SK-N-MC (cell line): ENCODE results near the gene FANCE.

Experiments
- DNase-seq: peaks from one replicate; pipeline ENCODE4 v3.0.0-alpha.2; 2011; ENCODE audit warnings: low read depth, low spot score
- H3K27ac ChIP-seq: fragments of 200-600 bp; sonication (generic); 2 replicates; pipeline ENCODE4 v1.5.1; 2016; ENCODE audit warnings: mixed run types
- H3K36me3 ChIP-seq: fragments of 200-600 bp; sonication (generic); 2 replicates; pipeline ENCODE4 v1.6.1; 2017; ENCODE audit warnings: antibody characterized with exemption, low read length, mixed read lengths; ENCODE audit not compliant: insufficient read depth
- H3K4me3 ChIP-seq: fragments of 200-600 bp; sonication (generic); 2 replicates; pipeline ENCODE4 v1.5.1; 2016
- H3K9ac ChIP-seq: fragments of 200-600 bp; sonication (generic); 2 replicates; pipeline ENCODE4 v1.8.0; 2017; ENCODE audit warnings: mixed run types, mixed read lengths; ENCODE audit not compliant: insufficient read length
- H3K9me3 ChIP-seq: fragments of 200-600 bp; sonication (generic); 2 replicates; pipeline ENCODE4 v1.6.1; 2017; ENCODE audit warnings: low read depth, mild to moderate bottlenecking, antibody characterized with exemption, low read length, moderate library complexity, mixed read lengths
- EZH2 ChIP-seq: fragments of 200-600 bp; sonication (generic); IDR thresholded peaks from one replicate; pipeline ENCODE4 v1.6.1; 2017; ENCODE audit warnings: antibody characterized with exemption
- FOXP2 ChIP-seq: optimal IDR thresholded peaks from 2 replicates; pipeline ENCODE3; 2011; ENCODE audit warnings: mild to moderate bottlenecking, moderate library complexity; ENCODE audit not compliant: insufficient read depth; ENCODE audit errors: extremely low read length, control extremely low read depth
- POLR2AphosphoS5 ChIP-seq: IDR thresholded peaks from 2 replicates; pipeline ENCODE4 v1.6.1; 2012; ENCODE audit warnings: mild to moderate bottlenecking, low read depth, low read length, borderline replicate concordance

The FANCE gene

DNA sequence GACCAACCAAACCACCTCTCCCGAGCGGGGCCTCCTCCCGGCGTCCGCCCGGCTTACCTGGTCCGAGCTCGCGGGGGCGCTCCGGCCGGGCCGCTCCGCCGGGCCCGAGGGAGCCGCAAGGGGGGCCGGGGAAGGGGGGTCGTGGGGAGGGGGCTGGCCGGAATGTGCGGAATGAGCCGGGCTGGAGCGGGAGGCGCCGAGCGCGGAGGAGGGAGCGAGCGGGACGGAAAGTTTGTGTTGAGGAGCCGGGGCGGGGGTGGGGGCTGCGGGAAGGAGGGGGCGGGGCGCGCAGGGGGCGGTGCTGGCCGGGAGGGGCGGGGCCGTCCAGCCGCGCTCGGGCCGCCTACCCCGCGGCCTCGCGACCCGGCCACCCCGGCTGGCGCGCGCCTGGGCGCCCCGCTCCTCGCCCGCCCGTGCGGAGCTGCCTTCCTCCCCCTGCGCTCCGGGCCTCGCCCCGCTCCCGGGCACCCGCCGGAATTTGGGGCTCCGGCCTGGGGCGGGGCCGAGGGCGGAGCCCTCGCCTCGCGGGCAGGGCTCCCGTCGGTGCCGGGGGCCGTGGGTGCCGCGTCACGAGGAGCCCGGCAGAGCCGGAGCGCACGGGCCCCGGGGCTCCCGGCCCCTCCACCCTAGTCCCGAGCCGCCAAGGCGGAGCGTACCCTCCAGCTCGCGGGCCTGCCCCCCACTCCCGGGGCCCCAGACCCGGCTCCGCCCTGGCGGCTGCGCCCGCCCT is 44.9 kb downstream of the FANCE start, which contains the start of gene TEAD3:
TSS of gene TEAD3 (minus strand) at position 239 of the 730 bp plus-strand sequence.
- TF ChIP-seq POLR2AphosphoS5 (no peak), EZH2 (no peak), FOXP2 (no peak)
- H3K9me3 ChIP-seq: no peaks in the 10 kb centered on the region
- no peaks in the 10 kb centered on the region for H3K36me3 ChIP-seq
- peak within 1 kb of the TSS; percentile 92 for H3K4me3 ChIP-seq
- no peak for DNase-seq
- peak within 1 kb of the TSS; percentile 84 for H3K9ac ChIP-seq
- peak within 1 kb of the TSS; percentile 25; the same call in 1 of the 2 replicates for H3K27ac ChIP-seq

DNA sequence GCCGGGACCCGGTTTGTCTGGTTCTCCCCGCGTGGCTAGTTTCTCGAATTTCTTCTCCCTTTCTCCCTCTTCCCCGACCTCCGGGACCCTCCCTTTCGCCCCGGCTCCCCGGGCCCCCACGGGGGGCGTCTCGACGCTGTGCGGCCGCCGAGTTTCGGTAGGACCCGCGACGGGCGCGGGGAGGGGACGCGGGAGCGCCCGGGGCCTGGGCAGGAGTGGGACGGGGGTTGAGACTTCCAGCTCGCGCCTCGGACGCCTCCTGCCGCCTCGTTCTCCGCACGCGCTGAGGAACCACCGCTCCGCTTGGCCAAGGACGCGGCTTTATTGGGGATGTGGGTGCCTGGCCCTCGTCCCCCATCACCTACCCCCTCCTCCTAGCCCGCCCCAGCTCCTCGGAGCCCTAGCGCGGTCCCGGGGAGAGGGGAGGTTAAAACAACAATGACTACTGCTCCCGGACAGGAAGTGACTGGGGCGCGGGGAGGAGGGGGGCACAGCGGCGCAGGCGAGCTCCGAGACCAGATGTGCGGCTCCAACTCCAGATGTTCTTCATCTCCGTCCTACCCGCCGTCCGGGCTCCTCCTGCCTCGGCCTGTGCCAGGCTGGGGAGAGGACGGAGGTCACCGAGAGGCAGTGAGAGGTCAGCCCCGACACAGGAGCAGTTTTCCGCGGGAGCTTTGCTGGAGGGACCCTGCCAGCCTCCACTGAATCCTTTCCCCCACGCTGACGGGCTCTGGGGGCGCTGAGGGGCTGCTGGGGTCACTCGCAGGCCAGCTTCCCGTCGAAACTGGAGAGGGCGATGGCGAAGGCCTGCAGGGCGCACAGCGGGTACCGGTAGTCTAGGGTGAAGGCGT is 45.7 kb downstream of the FANCE start:
- DNase-seq: no peak
- TF ChIP-seq EZH2 (no peak), POLR2AphosphoS5 (no peak), FOXP2 (no peak)
- peak overlapping the region; percentile 25; the same call in 1 of the 2 replicates for H3K27ac ChIP-seq
- H3K9me3 ChIP-seq: no peaks in the 10 kb centered on the region
- H3K36me3 ChIP-seq: no peaks in the 10 kb centered on the region
- peak overlapping the region; percentile 84 for H3K9ac ChIP-seq
- peak overlapping the region; percentile 92 for H3K4me3 ChIP-seq

DNA sequence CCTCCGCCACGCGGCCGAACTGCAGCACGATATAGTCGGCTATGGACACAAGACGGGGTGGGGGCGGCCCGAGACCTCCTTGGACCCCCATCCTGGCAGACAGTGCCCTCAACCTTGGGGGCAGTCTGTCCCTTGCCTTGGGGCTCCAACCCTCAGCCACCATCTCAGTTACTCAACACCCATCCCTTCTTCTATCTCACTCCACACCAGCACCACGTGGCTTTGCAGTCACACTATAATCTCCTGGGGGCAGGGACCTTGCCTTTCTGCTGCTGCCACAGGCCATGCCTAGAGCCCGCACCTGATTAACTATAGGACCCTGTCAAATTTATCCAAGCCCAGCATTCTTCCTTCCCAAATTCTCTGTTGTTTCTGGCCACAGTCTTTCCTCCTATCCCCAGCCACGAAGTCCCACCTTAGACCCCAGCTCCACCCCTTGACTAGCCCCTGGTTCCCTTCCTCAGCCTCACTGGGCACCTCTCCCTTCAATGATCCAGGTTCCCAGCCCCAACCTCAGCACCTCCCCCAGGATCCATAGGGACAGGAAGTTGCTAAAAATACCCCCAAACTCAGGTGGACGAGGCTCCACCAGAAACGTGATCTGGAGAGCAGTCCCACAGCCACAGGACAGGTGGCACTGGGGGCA is 46.4 kb downstream of the FANCE start:
- Histone ChIP-seq H3K9ac (no peak overlapping the region), H3K27ac (no peak overlapping the region), H3K9me3 (no peaks in the 10 kb centered on the region), H3K36me3 (no peaks in the 10 kb centered on the region), H3K4me3 (peak overlapping the region; percentile 92)
- no peak for DNase-seq
- TF ChIP-seq POLR2AphosphoS5: no peak
- no peak for TF ChIP-seq EZH2
- TF ChIP-seq FOXP2: no peak

DNA sequence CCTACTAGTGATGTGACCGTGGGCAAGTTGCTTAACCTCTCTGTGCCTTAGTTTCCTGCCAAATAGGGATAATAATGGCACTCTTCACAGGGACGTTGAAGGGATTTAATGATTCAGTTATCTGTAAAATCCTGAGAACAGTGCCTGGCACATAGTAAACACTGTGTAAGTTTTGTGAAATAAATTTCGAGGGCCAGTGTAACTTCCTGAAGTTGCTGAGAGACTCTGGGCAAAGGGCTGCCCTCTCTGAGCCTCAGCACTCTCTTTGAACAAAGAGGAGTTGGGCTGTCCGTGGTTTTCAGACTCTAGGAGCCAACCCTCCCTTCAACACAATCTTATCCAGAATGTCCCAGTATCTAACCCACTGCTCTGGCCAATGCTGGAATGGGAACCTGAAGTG is 47.2 kb downstream of the FANCE start:
- TF ChIP-seq POLR2AphosphoS5: no peak
- TF ChIP-seq EZH2: no peak
- no peak for TF ChIP-seq FOXP2
- H3K27ac ChIP-seq: no peak overlapping the region
- H3K4me3 ChIP-seq: no peak overlapping the region
- H3K9ac ChIP-seq: no peak overlapping the region
- DNase-seq: no peak
- no peaks in the 10 kb centered on the region for H3K9me3 ChIP-seq
- no peaks in the 10 kb centered on the region for H3K36me3 ChIP-seq

DNA sequence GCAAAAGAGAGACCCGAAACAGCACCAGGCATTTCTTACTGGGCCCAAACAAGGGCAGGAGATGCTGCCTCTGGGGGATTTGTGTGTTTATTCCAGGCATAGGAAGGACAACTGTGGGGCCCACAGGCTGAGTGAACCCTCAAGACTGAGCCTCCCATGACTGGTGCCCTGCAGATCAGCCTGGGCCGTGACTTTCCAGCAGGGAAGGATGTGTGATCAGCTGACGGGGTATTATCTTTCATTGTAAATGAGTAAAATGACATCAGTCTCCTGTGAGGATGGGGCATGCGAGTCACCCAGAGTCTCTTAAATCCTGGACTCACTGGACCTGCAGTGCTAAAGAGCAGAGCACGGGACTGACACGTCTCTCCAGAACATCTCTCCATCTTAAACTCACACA is 48.6 kb downstream of the FANCE start:
- H3K27ac ChIP-seq: no peak overlapping the region
- no peak overlapping the region for H3K9ac ChIP-seq
- H3K9me3 ChIP-seq: no peaks in the 10 kb centered on the region
- H3K36me3 ChIP-seq: no peaks in the 10 kb centered on the region
- TF ChIP-seq FOXP2: no peak
- no peak for TF ChIP-seq EZH2
- no peak for TF ChIP-seq POLR2AphosphoS5
- no peak overlapping the region for H3K4me3 ChIP-seq
- DNase-seq: no peak

DNA sequence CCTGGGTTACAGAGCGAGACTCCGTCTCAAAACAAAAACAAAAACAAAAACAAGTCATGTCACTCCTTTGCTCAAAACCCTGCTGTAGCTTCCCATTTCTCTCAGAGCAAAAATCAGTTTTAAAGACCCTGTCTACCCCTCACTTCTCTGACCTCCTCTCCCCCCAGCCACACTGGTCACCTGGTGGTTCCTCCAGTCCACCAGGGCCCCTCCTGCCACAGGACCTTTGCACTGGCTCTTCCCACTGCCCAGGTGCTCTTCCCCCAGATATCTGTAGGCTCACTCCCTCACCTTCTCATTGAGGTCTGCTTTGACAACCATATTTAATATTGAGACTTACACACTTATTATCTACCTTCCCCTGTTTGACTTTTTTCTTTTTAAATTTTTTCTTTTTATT is 49.6 kb downstream of the FANCE start:
- Histone ChIP-seq H3K9me3 (no peaks in the 10 kb centered on the region), H3K36me3 (no peaks in the 10 kb centered on the region), H3K9ac (no peak overlapping the region), H3K27ac (no peak overlapping the region), H3K4me3 (no peak overlapping the region)
- DNase-seq: no peak
- TF ChIP-seq FOXP2 (no peak), EZH2 (no peak), POLR2AphosphoS5 (no peak)

DNA sequence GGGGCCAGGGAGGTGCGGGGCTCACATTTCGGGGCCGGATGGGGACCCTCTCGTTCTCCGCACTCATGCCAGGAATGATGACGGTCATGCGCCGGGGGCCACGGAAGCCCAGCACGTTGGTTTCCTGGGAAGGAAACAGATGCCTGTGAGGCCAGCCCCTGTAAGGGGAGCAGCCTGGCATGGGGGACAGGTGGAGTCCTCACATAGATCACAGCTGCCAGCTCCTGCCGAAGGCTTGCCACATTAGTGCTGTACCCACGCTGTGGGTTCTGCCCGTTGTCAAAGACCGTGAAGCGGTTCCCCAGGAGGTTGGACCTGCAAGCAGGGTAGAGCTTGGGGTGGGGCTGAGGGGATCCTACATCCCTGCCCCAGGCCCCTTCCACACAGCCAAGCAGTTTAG is 51.4 kb downstream of the FANCE start:
- Histone ChIP-seq H3K27ac (no peak overlapping the region), H3K4me3 (no peak overlapping the region), H3K36me3 (no peaks in the 10 kb centered on the region), H3K9me3 (no peaks in the 10 kb centered on the region), H3K9ac (no peak overlapping the region)
- DNase-seq: no peak
- no peak for TF ChIP-seq POLR2AphosphoS5
- no peak for TF ChIP-seq FOXP2
- no peak for TF ChIP-seq EZH2

DNA sequence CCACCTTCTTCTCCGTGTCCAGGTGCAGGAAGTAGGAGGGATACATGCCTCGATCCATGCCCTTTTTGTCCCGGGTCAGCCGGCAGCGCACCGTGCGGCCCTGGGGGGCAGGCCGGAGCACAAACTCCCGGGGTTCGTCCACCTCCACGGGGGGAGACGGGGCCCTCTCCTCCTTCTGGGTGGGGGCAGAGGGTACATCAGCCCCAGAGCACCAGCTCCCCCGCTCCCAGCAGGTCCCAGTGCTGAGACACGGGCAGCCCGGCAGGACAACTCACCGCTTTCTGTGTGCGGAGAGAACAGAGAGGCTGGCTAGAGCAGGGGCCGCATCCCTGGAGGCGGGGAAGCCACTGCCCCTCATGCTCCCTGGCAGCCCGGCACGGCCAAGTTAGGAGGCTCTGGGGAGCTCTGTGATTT is 53.9 kb downstream of the FANCE start:
- no peaks in the 10 kb centered on the region for H3K36me3 ChIP-seq
- no peak for DNase-seq
- no peak overlapping the region for H3K4me3 ChIP-seq
- TF ChIP-seq POLR2AphosphoS5: no peak
- TF ChIP-seq EZH2: no peak
- TF ChIP-seq FOXP2: no peak
- H3K9ac ChIP-seq: no peak overlapping the region
- H3K27ac ChIP-seq: no peak overlapping the region
- H3K9me3 ChIP-seq: no peaks in the 10 kb centered on the region
